Measurements from ENCODE around the gene NDUFS6.

The NDUFS6 gene

GRCh38 chr5:1771149-1772065 is 29.8 kb upstream of the NDUFS6 start:
- TF ChIP-seq ZFX (IDR thresholded peaks at IDR 0.05): no peak
- TF ChIP-seq, protein P1, sequence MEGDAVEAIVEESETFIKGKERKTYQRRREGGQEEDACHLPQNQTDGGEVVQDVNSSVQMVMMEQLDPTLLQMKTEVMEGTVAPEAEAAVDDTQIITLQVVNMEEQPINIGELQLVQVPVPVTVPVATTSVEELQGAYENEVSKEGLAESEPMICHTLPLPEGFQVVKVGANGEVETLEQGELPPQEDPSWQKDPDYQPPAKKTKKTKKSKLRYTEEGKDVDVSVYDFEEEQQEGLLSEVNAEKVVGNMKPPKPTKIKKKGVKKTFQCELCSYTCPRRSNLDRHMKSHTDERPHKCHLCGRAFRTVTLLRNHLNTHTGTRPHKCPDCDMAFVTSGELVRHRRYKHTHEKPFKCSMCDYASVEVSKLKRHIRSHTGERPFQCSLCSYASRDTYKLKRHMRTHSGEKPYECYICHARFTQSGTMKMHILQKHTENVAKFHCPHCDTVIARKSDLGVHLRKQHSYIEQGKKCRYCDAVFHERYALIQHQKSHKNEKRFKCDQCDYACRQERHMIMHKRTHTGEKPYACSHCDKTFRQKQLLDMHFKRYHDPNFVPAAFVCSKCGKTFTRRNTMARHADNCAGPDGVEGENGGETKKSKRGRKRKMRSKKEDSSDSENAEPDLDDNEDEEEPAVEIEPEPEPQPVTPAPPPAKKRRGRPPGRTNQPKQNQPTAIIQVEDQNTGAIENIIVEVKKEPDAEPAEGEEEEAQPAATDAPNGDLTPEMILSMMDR (conservative IDR thresholded peaks at IDR 0.05): no peak
- peak overlapping the region; percentile 66 for H3K27ac ChIP-seq

- TF ChIP-seq, protein P1 (conservative IDR thresholded peaks at IDR 0.05): peak; percentile 69
- no peak for TF ChIP-seq ZFX (IDR thresholded peaks at IDR 0.05)
- H3K27ac ChIP-seq: peak overlapping the region; percentile 66
Measured at GRCh38 chr5:1772634-1773033, 28.6 kb upstream of the NDUFS6 start.

- TF ChIP-seq, protein P1 (conservative IDR thresholded peaks at IDR 0.05): no peak
- no peak for TF ChIP-seq ZFX (IDR thresholded peaks at IDR 0.05)
- no peak overlapping the region for H3K27ac ChIP-seq
Measured at GRCh38 chr5:1776831-1777230, 24.4 kb upstream of the NDUFS6 start.

- no peak for TF ChIP-seq ZFX (IDR thresholded peaks at IDR 0.05)
- TF ChIP-seq, protein P1 (conservative IDR thresholded peaks at IDR 0.05): no peak
- H3K27ac ChIP-seq: no peak overlapping the region
Measured at GRCh38 chr5:1777281-1778137, 23.7 kb upstream of the NDUFS6 start.

- TF ChIP-seq, protein P1 (conservative IDR thresholded peaks at IDR 0.05): no peak
- TF ChIP-seq ZFX (IDR thresholded peaks at IDR 0.05): no peak
Measured at GRCh38 chr5:1778138-1779020, 22.8 kb upstream of the NDUFS6 start.

DNA sequence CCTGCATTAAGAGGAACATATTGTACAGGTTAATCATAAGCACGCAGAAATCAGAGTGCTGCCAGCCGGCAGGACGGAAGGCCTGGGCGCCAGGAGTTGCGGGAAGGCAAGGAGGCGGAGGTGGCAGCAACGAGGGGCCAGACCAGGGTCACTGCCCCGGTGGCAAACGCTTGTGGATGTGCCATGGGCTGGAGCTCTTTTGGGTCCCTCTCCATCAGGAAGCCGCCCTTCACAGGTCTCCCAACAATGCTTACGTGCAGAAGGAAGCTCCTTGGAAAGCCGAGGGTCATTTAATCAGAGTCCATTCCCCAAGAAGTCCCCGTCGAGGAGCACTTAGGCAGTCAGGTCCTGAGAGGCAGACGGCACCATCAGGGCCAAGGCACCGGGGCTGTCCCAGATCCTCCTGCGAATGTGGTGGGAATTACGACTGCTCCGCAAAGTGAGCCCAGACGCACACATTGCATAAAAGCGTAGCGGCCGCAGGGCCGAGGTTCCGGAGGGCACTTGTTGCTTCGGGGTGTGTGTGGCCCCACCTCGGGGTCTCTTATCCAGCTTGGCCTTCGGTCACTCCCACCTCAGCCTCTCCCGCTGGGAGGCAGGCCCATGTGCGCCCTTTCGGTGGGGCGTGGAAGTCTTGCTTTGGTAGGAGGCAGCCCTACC is 22.1 kb upstream of the NDUFS6 start:
- no peak for TF ChIP-seq ZFX (IDR thresholded peaks at IDR 0.05)
- TF ChIP-seq, protein P1 (conservative IDR thresholded peaks at IDR 0.05): no peak
- H3K27ac ChIP-seq: no peak overlapping the region

More at GRCh38 chr5:1778138-1779020, 22.8 kb upstream of the NDUFS6 start:
- H3K27ac ChIP-seq: no peak overlapping the region
